ENCODE results near the gene CMSS1.

The CMSS1 gene

DNA sequence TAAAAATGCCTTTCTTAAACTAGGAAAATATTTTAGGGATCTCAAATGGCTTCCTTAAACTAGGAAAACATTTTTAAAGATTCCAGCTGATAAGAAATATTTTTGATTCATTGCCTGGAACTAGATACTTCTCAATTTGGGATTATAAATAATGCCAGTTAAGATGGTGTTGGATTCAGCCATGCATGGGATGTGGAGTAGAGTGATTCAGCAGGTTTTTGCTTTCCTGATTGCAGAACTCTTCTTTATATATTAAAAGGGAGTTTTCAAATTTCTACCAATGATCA lies 281.1 kb downstream of the CMSS1 start:
- no peak for DNase-seq (ENCODE audit: low read depth)
- no peak overlapping the region for H3K4me3 ChIP-seq (ENCODE audit: low read length)
- TF ChIP-seq, protein P1, sequence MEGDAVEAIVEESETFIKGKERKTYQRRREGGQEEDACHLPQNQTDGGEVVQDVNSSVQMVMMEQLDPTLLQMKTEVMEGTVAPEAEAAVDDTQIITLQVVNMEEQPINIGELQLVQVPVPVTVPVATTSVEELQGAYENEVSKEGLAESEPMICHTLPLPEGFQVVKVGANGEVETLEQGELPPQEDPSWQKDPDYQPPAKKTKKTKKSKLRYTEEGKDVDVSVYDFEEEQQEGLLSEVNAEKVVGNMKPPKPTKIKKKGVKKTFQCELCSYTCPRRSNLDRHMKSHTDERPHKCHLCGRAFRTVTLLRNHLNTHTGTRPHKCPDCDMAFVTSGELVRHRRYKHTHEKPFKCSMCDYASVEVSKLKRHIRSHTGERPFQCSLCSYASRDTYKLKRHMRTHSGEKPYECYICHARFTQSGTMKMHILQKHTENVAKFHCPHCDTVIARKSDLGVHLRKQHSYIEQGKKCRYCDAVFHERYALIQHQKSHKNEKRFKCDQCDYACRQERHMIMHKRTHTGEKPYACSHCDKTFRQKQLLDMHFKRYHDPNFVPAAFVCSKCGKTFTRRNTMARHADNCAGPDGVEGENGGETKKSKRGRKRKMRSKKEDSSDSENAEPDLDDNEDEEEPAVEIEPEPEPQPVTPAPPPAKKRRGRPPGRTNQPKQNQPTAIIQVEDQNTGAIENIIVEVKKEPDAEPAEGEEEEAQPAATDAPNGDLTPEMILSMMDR (conservative IDR thresholded peaks at IDR 0.05; ENCODE audit: low read depth, low read length) = no peak

GRCh38 chr3:100099621-100100020 lies 282.0 kb downstream of the CMSS1 start:
- TF ChIP-seq, protein P1 (conservative IDR thresholded peaks at IDR 0.05; ENCODE audit: low read depth, low read length) = no peak
- no peak overlapping the region for H3K4me3 ChIP-seq (ENCODE audit: low read length)
- peak; percentile 39 for DNase-seq (ENCODE audit: low read depth)

DNA sequence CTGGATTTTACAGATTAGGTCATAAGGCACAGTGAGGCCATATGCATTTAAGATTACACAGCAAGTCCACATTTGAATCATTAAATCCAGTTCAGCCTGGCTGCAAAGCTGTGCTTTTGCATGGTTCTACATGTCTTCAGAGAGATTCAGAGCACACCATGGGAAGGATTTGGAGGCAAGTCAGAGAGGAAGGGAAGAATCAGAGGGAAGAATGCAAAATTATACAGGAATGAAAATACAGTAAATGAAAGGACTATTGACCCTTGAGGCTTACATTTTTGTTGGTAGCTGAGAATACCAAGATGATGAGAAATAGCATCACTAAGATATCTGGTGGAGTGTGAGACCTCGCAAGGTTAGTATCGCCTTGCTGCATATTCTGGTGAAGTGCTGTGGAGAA lies 282.8 kb downstream of the CMSS1 start:
- TF ChIP-seq, protein P1 (conservative IDR thresholded peaks at IDR 0.05; ENCODE audit: low read depth, low read length) = no peak
- no peak overlapping the region for H3K4me3 ChIP-seq (ENCODE audit: low read length)
- DNase-seq (ENCODE audit: low read depth) = no peak

DNA sequence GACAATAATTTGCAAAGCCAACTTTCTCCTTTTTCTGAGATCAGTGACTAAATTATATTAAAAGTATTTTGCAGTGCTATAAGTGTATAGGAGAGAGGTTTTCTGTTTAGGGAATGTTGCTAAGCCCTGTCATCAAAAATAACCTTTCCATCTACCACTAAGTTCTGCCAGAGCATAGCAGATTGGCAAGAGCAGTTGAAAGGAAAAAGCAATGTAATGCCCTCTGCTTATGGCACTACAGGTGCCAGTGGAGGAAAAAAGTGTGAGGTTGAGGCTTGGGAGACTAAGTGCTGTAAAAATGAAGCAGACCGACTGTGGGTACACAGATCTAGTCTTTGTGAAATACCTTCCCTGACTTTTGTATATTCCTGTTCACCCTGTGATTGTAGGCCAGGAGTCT lies 285.1 kb downstream of the CMSS1 start:
- TF ChIP-seq, protein P1 (conservative IDR thresholded peaks at IDR 0.05; ENCODE audit: low read depth, low read length) = no peak
- DNase-seq (ENCODE audit: low read depth) = no peak
- no peak overlapping the region for H3K4me3 ChIP-seq (ENCODE audit: low read length)

DNA sequence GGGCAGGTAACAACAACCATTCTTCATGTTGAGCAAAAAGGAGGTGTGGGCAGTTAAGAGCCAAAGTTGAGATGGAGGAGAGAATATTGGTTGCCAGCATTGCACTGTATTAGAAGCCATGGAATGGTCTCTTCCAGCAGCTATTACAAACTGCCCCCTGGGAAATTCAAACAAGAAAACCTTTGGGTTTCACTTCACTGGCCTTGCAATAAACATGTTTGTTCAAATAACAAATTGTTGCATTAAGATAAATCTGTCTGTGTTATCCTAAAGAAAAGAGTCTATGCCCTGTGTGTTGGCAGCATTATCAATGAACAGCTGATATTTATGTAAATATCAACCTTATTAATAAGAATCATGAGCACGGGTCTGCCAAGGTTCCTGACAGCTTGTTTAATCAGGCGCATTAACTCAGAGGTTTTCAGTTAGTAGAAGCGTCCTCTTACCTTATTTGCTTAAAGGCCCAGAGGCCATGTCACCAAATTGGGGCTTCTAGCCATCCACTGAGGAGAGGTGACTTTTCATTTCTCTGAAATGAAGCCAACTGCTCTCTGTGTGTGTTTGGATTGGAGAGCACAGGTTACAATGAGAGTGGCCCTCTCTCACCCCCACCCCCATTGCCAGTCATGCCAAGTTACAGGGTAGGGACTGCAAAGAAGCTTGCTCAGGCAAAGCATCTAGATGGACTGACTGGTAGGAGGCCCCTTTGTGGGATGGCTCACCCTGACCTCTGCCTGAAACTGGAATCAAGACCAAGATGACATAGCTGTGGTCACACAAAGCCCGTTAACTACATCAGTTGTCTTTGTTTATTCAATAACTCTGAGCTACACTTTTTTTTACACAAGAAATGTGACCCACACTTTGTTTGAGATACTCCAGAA lies 286.1 kb downstream of the CMSS1 start:
- no peak for DNase-seq (ENCODE audit: low read depth)

GRCh38 chr3:100104442-100104798 lies 286.8 kb downstream of the CMSS1 start:
- TF ChIP-seq, protein P1 (conservative IDR thresholded peaks at IDR 0.05; ENCODE audit: low read depth, low read length) = no peak
- no peak for DNase-seq (ENCODE audit: low read depth)

More for the DNA sequence above, 286.1 kb downstream of the CMSS1 start:
- no peak overlapping the region for H3K4me3 ChIP-seq (ENCODE audit: low read length)
- TF ChIP-seq, protein P1 (conservative IDR thresholded peaks at IDR 0.05; ENCODE audit: low read depth, low read length) = no peak

DNA sequence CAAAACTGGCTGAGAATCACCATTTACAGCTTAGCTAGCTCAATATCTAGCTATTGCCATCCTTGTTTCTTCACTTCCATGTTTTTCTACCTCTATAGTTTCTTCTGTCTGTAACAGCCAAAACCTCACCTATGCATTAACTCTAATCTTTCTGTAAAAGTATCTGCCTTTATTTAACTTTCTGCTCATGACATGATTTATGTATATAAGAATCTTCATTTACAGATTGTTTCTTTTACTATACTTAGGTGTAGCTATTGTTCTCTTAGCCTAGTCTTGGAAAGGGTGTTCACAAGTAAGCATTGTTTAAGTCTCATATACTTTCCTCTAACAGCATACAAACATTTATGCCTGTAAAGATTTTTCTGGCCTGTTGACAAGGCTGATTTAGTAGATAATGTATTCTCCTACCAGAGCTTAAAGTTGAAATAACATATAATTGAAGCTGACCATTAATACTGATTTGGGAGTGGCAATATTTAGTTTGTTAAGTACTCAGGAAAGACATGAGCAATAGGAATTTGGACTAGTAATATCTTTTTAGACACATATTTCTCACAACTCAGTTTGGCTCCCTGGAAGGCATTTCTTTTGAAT lies 287.3 kb downstream of the CMSS1 start:
- no peak for DNase-seq (ENCODE audit: low read depth)
- TF ChIP-seq, protein P1 (conservative IDR thresholded peaks at IDR 0.05; ENCODE audit: low read depth, low read length) = no peak
- no peak overlapping the region for H3K4me3 ChIP-seq (ENCODE audit: low read length)

More at GRCh38 chr3:100104442-100104798, 286.8 kb downstream of the CMSS1 start:
- no peak overlapping the region for H3K4me3 ChIP-seq (ENCODE audit: low read length)
